ENCODE results near the gene UHRF2.

DNA sequence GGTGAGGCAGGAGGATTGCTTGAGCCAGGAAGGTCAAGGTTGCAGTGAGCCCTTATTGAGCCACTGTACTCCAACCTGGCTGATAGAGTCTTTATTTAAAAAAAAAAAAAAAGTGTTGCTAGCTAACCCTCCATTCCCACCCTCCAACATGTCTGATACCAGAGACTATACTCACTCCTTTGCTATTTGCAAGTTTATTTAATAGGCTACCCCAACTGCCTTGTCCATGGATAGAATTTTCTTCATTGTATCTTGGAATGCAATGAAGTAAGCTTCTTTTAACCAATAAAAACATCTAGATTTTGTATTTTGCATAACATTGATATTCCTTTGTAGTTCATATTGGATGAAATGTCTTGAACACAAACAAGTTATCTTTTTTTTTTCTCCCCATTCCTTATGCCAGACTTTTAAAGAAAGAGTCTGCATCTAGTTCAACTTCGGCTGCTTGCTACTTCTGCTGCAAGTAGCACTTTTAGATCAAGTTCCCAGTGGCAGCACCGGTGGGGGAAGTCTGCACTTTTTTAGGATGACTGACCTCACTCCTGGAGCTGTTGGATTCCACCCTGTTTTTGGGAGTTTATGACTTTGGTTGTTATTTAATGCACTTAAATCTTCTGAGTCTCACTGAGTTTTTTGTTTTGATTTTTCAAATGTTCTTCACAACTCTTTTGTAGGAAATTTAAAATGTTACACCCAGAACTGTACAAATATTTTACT, 112.5 kb downstream of the UHRF2 start:
- TF ChIP-seq GATA2 (IDR thresholded peaks at IDR 0.05; ENCODE audit: low read depth, low read length), result no peak
- TF ChIP-seq GATA3 (IDR thresholded peaks at IDR 0.05; ENCODE audit: low read depth, low read length), result no peak
